Bronchial epithelial cell (primary cell): ENCODE results near the gene UPP2. TPM values are rescaled to one million over a fixed set of nuclear protein-coding genes. Genes with fewer than 3 reads are reported as not detected.

Source experiments
- DNase-seq: peaks from one replicate; pipeline ENCODE4 v3.0.0-alpha.2; 2010; ENCODE audit warnings: low read depth
- FAIRE-seq: peaks from 2 replicates; lab custom pipeline; 2011; peaks lifted over from hg19 to GRCh38; lab: Jason Lieb, UNC
- H3K27me3 ChIP-seq: 2 replicates; pipeline ENCODE4 v1.5.1; 2011; ENCODE audit warnings: low read length; ENCODE audit not compliant: control insufficient read depth, insufficient read depth
- H3K36me3 ChIP-seq: 2 replicates; pipeline ENCODE4 v1.5.1; 2011; ENCODE audit warnings: low read length; ENCODE audit not compliant: control insufficient read depth, insufficient read depth
- H3K4me3 ChIP-seq: 2 replicates; pipeline ENCODE4 v1.5.1; 2011; ENCODE audit warnings: mild to moderate bottlenecking, low read depth, low read length, control low read depth
- total RNA-seq: library from RNA; depleted of rRNA; stranded (reverse); fragments of >200 nt; gene quantifications from 2 replicates; pipeline ENCODE4 v1.2.1, GENCODE V29; 2014
- TF ChIP-seq, protein P1 (sequence below): IDR thresholded peaks from 2 replicates; pipeline ENCODE4 v1.5.1; 2011; ENCODE audit warnings: mild to moderate bottlenecking, moderate library complexity, low read length, control low read depth, inconsistent platforms; ENCODE audit not compliant: insufficient read depth, severe bottlenecking

Gene UPP2
- total RNA-seq, 1 donor from 2014 or later = not detected

DNA sequence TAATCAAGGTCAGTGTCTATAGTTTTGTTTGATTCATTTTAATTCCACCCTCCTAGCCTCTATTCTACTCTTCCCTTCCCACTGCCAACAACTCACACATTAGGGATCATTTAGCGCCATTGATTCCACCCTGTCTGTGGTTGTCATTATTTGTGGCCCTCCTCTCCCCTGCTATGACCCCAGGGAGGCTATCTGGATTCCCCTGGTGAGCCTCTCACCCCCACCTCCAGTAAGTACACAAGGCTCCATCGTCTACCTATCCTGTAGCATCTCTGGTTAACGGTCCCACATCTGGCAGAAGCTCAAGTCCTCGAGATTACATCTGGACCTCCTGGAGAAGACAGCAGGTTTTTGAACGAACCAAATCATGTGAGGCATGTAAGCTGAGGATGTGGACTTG, 27.4 kb downstream of the UPP2 start:
- H3K27me3 ChIP-seq = peaks cover 2% of the 10 kb centered on the region
- DNase-seq = no peak
- no peak overlapping the region for H3K4me3 ChIP-seq
- TF ChIP-seq, protein P1, sequence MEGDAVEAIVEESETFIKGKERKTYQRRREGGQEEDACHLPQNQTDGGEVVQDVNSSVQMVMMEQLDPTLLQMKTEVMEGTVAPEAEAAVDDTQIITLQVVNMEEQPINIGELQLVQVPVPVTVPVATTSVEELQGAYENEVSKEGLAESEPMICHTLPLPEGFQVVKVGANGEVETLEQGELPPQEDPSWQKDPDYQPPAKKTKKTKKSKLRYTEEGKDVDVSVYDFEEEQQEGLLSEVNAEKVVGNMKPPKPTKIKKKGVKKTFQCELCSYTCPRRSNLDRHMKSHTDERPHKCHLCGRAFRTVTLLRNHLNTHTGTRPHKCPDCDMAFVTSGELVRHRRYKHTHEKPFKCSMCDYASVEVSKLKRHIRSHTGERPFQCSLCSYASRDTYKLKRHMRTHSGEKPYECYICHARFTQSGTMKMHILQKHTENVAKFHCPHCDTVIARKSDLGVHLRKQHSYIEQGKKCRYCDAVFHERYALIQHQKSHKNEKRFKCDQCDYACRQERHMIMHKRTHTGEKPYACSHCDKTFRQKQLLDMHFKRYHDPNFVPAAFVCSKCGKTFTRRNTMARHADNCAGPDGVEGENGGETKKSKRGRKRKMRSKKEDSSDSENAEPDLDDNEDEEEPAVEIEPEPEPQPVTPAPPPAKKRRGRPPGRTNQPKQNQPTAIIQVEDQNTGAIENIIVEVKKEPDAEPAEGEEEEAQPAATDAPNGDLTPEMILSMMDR = no peak
- FAIRE-seq = no peak
- H3K36me3 ChIP-seq = no peaks in the 10 kb centered on the region

DNA sequence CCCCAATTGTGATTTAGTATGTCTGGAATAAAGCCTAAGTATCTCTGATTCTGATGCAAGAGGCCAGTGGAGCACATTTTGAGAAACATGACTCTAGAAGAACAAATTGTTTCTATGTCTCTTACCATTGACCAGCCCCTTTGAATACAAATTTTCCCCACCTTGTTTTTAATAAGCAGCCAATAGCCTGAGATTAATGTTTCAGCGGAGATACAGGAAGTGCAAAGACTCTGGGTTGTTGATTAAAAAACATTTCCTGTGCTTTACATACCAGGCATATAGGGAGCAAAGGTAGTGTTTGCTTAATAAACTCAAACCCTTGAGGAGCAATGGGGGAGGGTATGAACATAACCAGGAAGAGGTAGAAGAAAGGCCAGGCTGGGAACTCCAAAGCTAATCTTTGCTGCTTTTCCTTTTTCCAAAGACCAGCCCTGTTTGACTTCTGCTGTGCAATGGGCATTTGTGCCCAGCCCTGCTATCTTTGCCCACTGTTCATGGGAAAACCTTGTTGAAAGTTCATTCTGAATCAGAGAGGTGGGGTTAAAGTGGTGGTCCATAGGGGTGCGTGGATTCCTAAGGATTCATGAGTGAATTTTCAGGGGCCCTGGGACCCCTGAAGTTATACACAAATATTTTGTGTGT, 29.3 kb downstream of the UPP2 start:
- FAIRE-seq = no peak

DNA sequence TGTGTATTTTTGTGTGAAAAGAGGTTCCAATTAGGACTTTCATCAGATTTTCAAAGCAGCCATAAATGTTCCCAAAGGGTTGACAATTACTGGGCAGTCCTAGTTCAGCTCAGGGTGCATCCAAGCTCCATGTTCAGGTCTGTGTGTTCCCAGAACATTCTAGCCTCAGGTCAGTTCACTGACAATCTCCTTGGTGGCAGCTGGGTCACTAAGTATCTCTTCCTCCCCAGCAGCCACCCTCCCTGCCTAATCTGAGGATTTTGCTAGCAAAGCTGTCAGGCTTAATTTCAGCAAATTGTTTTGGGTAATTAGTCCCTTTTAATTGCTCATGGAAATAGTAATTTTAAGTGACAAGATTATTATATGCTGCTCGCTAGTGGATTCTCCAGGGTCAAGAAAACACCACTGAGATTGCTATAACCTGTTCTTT, 29.8 kb downstream of the UPP2 start:
- FAIRE-seq = no peak
- Histone ChIP-seq H3K36me3 (no peaks in the 10 kb centered on the region), H3K4me3 (no peak overlapping the region), H3K27me3 (peaks cover 2% of the 10 kb centered on the region)
- TF ChIP-seq, protein P1 = no peak
- DNase-seq = no peak

More for the DNA sequence above, 29.3 kb downstream of the UPP2 start:
- TF ChIP-seq, protein P1 = no peak
- no peak for DNase-seq
- H3K4me3 ChIP-seq = no peak overlapping the region
- H3K36me3 ChIP-seq = no peaks in the 10 kb centered on the region
- H3K27me3 ChIP-seq = peaks cover 2% of the 10 kb centered on the region

DNA sequence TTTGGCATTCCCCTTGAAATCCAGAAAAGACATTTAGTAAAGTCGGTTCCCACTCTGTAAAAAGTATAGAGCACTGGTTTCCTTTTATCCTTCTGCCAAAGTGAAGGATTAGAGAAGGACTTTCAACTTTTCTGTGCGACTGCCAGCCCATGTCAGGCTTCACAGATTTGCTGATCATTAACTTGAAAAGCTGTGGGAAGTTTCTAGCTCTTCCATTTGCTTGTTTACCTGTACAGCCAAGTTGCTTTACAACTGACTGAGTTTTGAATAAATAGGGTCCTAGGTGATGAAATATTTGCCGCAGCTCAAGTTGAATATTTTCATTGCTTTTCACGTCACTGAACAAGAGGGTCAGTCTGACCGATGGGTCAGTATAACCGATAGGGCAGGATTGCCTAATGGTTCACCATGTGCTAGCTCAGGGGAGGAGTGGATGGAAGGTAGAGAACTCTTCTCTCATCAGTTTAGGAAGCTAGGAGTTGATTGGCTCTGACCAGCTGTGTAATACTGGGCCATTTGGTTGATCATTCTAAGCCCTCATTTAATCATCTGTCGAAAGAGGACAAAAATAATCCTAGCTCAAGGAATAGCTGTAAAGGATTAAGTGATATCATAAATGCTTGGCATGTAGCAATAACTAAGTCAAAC, 30.4 kb downstream of the UPP2 start:
- DNase-seq (no peak), FAIRE-seq (no peak)
- TF ChIP-seq, protein P1 = no peak
- H3K36me3 ChIP-seq = no peaks in the 10 kb centered on the region
- peaks cover 2% of the 10 kb centered on the region for H3K27me3 ChIP-seq
- H3K4me3 ChIP-seq = no peak overlapping the region

DNA sequence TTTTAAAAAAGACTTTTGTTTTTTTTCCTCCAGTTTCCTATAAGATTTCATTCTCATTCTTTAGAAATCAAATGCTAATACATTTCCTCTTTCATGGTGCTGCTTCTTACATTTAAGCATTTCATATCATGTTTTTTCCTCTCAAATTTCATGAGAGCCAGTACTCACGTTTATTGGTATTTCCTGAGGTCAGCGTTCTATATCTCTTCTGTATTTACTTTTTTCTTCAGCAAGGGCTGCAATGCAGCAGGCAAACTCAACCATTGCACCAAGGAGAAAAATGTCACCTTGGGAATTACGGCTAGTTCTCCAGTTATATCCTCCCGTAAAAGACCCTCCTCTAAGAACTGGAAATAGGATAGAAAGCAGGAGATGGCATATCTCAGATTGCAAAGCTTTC, 32.4 kb downstream of the UPP2 start:
- DNase-seq (no peak), FAIRE-seq (no peak)
- H3K27me3 ChIP-seq = peaks cover 2% of the 10 kb centered on the region
- TF ChIP-seq, protein P1 = no peak
- no peak overlapping the region for H3K4me3 ChIP-seq
- H3K36me3 ChIP-seq = no peaks in the 10 kb centered on the region

DNA sequence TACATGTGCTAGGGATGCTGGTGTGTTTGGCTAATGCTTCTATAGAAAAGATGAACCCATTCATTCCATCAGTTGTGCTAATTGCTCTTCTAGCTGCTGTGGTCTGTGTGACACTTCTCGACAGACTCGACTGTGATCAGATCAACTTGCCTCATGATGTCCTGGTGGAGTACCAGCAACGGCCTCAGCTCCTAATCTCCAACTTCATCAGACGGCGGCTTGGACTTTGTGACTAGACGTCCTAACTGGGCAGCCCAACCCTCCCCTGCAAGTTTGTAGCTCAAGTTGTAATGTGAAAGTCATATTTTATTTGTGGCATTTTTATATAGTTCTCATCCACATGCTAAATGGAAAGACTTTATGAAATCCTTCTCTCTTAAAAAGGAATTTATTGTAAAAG, 33.0 kb downstream of the UPP2 start:
- no peak for DNase-seq
- TF ChIP-seq, protein P1 = no peak
- no peaks in the 10 kb centered on the region for H3K27me3 ChIP-seq
- FAIRE-seq = no peak
- no peaks in the 10 kb centered on the region for H3K36me3 ChIP-seq
- H3K4me3 ChIP-seq = no peak overlapping the region
